COR-L47 (cell line): ENCODE measurements around the gene CETN2.
A peak's percentile ranks its signal among the peaks of the same experiment; 100 is the strongest.
"Not testable (repeated sequence)": the region's sequence is repeated elsewhere in the genome, so short reads cannot be mapped to it uniquely, and the experiment has no call there.

Experiments used
- DNase-seq: peaks from one replicate; lab custom pipeline; 2025; lab: John Stamatoyannopoulos, UW

CETN2 gene

GRCh38 chrX:152831391-152831790, 834 bp upstream of the CETN2 start:
- DNase-seq: no peak

GRCh38 chrX:152824841-152825374, 5.6 kb downstream of the CETN2 start:
- no peak for DNase-seq

- no peak for DNase-seq
Measured at GRCh38 chrX:152823657-152824056, 6.9 kb downstream of the CETN2 start.

- no peak for DNase-seq
Measured at GRCh38 chrX:152822383-152823086, 8.0 kb downstream of the CETN2 start.

GRCh38 chrX:152821145-152821765, 9.3 kb downstream of the CETN2 start:
- DNase-seq: peak; percentile 7

- no peak for DNase-seq
Measured at GRCh38 chrX:152819732-152820131, 10.8 kb downstream of the CETN2 start.

GRCh38 chrX:152819266-152819665, 11.3 kb downstream of the CETN2 start:
- DNase-seq: no peak

GRCh38 chrX:152818356-152818755, 12.2 kb downstream of the CETN2 start:
- DNase-seq: no peak

- peak; percentile 2 for DNase-seq
Measured at GRCh38 chrX:152817078-152817764, 13.3 kb downstream of the CETN2 start.

- no peak for DNase-seq
Measured at GRCh38 chrX:152814048-152814447, 16.5 kb downstream of the CETN2 start.

- no peak for DNase-seq
Measured at GRCh38 chrX:152813206-152813605, 17.4 kb downstream of the CETN2 start.

GRCh38 chrX:152810403-152810802, 20.2 kb downstream of the CETN2 start:
- DNase-seq: peak; percentile 2

GRCh38 chrX:152806035-152806434, 24.5 kb downstream of the CETN2 start:
- no peak for DNase-seq

- DNase-seq: no peak
Measured at GRCh38 chrX:152798945-152799344, 31.6 kb downstream of the CETN2 start.

- DNase-seq: not testable (repeated sequence)
Measured at GRCh38 chrX:152787062-152787461, 43.5 kb downstream of the CETN2 start.
